ENCODE measurements around the gene PCSK2.

PCSK2 gene

GRCh38 chr20:17262786-17263185 lies 35.9 kb downstream of the PCSK2 start:
- DNase-seq (ENCODE audit: low read depth in 2 of 3, low spot score in 2 of 3) = no peak

- no peak for DNase-seq (ENCODE audit: low read depth in 2 of 3, low spot score in 2 of 3)
These were observed 46.9 kb downstream of the PCSK2 start for GRCh38 chr20:17273717-17274116.

- no peak for DNase-seq (ENCODE audit: low read depth in 2 of 3, low spot score in 2 of 3)
These were observed 49.3 kb downstream of the PCSK2 start for GRCh38 chr20:17276101-17276500.

GRCh38 chr20:17281478-17281877 lies 54.6 kb downstream of the PCSK2 start:
- DNase-seq (ENCODE audit: low read depth in 2 of 3, low spot score in 2 of 3) = no peak

- DNase-seq (ENCODE audit: low read depth in 2 of 3, low spot score in 2 of 3) = no peak
These were observed 55.7 kb downstream of the PCSK2 start for GRCh38 chr20:17282501-17282900.

- no peak for DNase-seq (ENCODE audit: low read depth in 2 of 3, low spot score in 2 of 3)
These were observed 60.7 kb downstream of the PCSK2 start for GRCh38 chr20:17287503-17287902.

- DNase-seq (ENCODE audit: low read depth in 2 of 3, low spot score in 2 of 3) = no peak
These were observed 61.2 kb downstream of the PCSK2 start for GRCh38 chr20:17287998-17288397.

- DNase-seq (ENCODE audit: low read depth in 2 of 3, low spot score in 2 of 3) = no peak
These were observed 68.4 kb downstream of the PCSK2 start for GRCh38 chr20:17295151-17295726.

- DNase-seq (ENCODE audit: low read depth in 2 of 3, low spot score in 2 of 3) = no peak
These were observed 69.2 kb downstream of the PCSK2 start for GRCh38 chr20:17295991-17296390.

- no peak for DNase-seq (ENCODE audit: low read depth in 2 of 3, low spot score in 2 of 3)
These were observed 71.3 kb downstream of the PCSK2 start for GRCh38 chr20:17298171-17298570.

- DNase-seq (ENCODE audit: low read depth in 2 of 3, low spot score in 2 of 3) = no peak
These were observed 71.9 kb downstream of the PCSK2 start for GRCh38 chr20:17298751-17299150.

- DNase-seq (ENCODE audit: low read depth in 2 of 3, low spot score in 2 of 3) = no peak
These were observed 73.3 kb downstream of the PCSK2 start for GRCh38 chr20:17300113-17300512.

GRCh38 chr20:17304774-17305173 lies 77.9 kb downstream of the PCSK2 start:
- no peak for DNase-seq (ENCODE audit: low read depth in 2 of 3, low spot score in 2 of 3)

GRCh38 chr20:17306427-17306826 lies 79.6 kb downstream of the PCSK2 start:
- DNase-seq (ENCODE audit: low read depth in 2 of 3, low spot score in 2 of 3) = no peak

- DNase-seq (ENCODE audit: low read depth in 2 of 3, low spot score in 2 of 3) = no peak
These were observed 87.4 kb downstream of the PCSK2 start for GRCh38 chr20:17314264-17314663.

- no peak for DNase-seq (ENCODE audit: low read depth in 2 of 3, low spot score in 2 of 3)
These were observed 88.8 kb downstream of the PCSK2 start for GRCh38 chr20:17315407-17316231.

GRCh38 chr20:17316316-17317038 lies 89.6 kb downstream of the PCSK2 start:
- DNase-seq (ENCODE audit: low read depth in 2 of 3, low spot score in 2 of 3) = no peak

- DNase-seq (ENCODE audit: low read depth in 2 of 3, low spot score in 2 of 3) = no peak
These were observed 90.5 kb downstream of the PCSK2 start for GRCh38 chr20:17317341-17317740.

GRCh38 chr20:17320456-17320855 lies 93.6 kb downstream of the PCSK2 start:
- DNase-seq (ENCODE audit: low read depth in 2 of 3, low spot score in 2 of 3) = no peak

- no peak for DNase-seq (ENCODE audit: low read depth in 2 of 3, low spot score in 2 of 3)
These were observed 99.3 kb downstream of the PCSK2 start for GRCh38 chr20:17326096-17326495.

GRCh38 chr20:17327185-17328148 lies 100.6 kb downstream of the PCSK2 start:
- DNase-seq (ENCODE audit: low read depth in 2 of 3, low spot score in 2 of 3) = no peak
